HepG2 (cell line): ENCODE measurements around the gene RABIF. TPM values are rescaled to one million over a fixed set of nuclear protein-coding genes. Genes with fewer than 3 reads are reported as not detected.
A peak's percentile ranks its signal among the peaks of the same experiment; 100 is the strongest.

Experiments used
- KLF13 ChIP-seq: sonication (generic); formaldehyde crosslinking; IDR thresholded peaks from 2 replicates; pipeline ENCODE4 v1.4.0; 2020; ENCODE audit warnings: mild to moderate bottlenecking, missing genetic modification reagents
- MED1 ChIP-seq: sonication (generic); formaldehyde crosslinking; IDR thresholded peaks from 2 replicates; pipeline ENCODE4 v1.4.0; 2020; ENCODE audit warnings: missing genetic modification reagents
- RFXANK ChIP-seq: IDR thresholded peaks from 2 replicates; pipeline ENCODE4 v1.6.1; 2016
- ZBTB1 ChIP-seq: sonication (generic); formaldehyde crosslinking; IDR thresholded peaks from 2 replicates; pipeline ENCODE4 v1.4.0; 2020; ENCODE audit warnings: missing genetic modification reagents, borderline replicate concordance
- ZNF10 ChIP-seq: sonication (generic); formaldehyde crosslinking; IDR thresholded peaks from 2 replicates; pipeline ENCODE4 v1.4.0; 2020; ENCODE audit warnings: mild to moderate bottlenecking, low read depth, missing genetic modification reagents, borderline replicate concordance
- ZNF160 ChIP-seq: sonication (generic); formaldehyde crosslinking; IDR thresholded peaks from 2 replicates; pipeline ENCODE4 v1.8.0; 2022; ENCODE audit warnings: mild to moderate bottlenecking, inconsistent platforms, missing genetic modification reagents
- ZNF263 ChIP-seq: sonication (generic); formaldehyde crosslinking; IDR thresholded peaks from 2 replicates; pipeline ENCODE4 v1.4.0; 2020; ENCODE audit warnings: missing genetic modification reagents
- ZNF543 ChIP-seq: sonication (generic); formaldehyde crosslinking; IDR thresholded peaks from 2 replicates; pipeline ENCODE4 v1.4.0; 2020; ENCODE audit warnings: mild to moderate bottlenecking, missing genetic modification reagents
- polyA plus RNA-seq, 8 experiments: library from polyadenylated mRNA; depleted of rRNA in 3 of 8; stranded (reverse) in 7 of 8; unstranded in 1 of 8; fragments of >200 nt; fragmentation: Illumina TruSeq in 4 of 8; extraction: Trizol in 4 of 8; gene quantifications; 2 replicates each; pipeline versions ENCODE4 v1.2.1 to v1.2.3, GENCODE V29; 2011 to 2016; ENCODE audit warnings: low read depth in 4 of 8, missing spikeins in 1 of 8, mixed read lengths in 1 of 8; ENCODE audit not compliant: insufficient read depth in 1 of 8
- total RNA-seq, 5 experiments: library from RNA; depleted of rRNA; stranded (reverse); fragments of >200 nt; fragmentation: Illumina TruSeq; extraction: Trizol; gene quantifications; 2 replicates each; pipeline ENCODE4 v1.2.3, GENCODE V29; 2016; ENCODE audit warnings: low read depth in 1 of 5
- TF ChIP-seq, protein P1 (sequence below): sonication (generic); formaldehyde crosslinking; IDR thresholded peaks from 2 replicates; pipeline ENCODE4 v1.5.0; 2020; ENCODE audit warnings: mild to moderate bottlenecking, missing genetic modification reagents, borderline replicate concordance
- TF ChIP-seq, protein P2 (sequence below): sonication (generic); formaldehyde crosslinking; IDR thresholded peaks from 2 replicates; pipeline ENCODE4 v1.5.0; 2020; ENCODE audit warnings: mild to moderate bottlenecking, missing genetic modification reagents
- TF ChIP-seq, protein P3 (sequence below): sonication (generic); formaldehyde crosslinking; IDR thresholded peaks from 2 replicates; pipeline ENCODE4 v1.8.1; 2022; ENCODE audit warnings: low read depth, mild to moderate bottlenecking, missing genetic modification reagents
- TF ChIP-seq, protein P4 (sequence below): sonication (generic); formaldehyde crosslinking; IDR thresholded peaks from 2 replicates; pipeline ENCODE4 v1.8.1; 2023; ENCODE audit warnings: mild to moderate bottlenecking, missing genetic modification reagents
- TF ChIP-seq, protein P5 (sequence below): IDR thresholded peaks from 2 replicates; pipeline ENCODE4 v1.6.1; 2018; ENCODE audit warnings: missing genetic modification reagents, mild to moderate bottlenecking, missing compliant biosample characterization
- TF ChIP-seq, protein P6 (sequence below): IDR thresholded peaks from 2 replicates; pipeline ENCODE4 v1.6.1; 2016; ENCODE audit warnings: control low read depth

Gene RABIF
- total and polyA plus RNA-seq, 2 of the 13 experiments (the other 11 are each of a cell fraction or from before 2014, with no cell fraction given): 7.6 to 8.3 TPM

DNA sequence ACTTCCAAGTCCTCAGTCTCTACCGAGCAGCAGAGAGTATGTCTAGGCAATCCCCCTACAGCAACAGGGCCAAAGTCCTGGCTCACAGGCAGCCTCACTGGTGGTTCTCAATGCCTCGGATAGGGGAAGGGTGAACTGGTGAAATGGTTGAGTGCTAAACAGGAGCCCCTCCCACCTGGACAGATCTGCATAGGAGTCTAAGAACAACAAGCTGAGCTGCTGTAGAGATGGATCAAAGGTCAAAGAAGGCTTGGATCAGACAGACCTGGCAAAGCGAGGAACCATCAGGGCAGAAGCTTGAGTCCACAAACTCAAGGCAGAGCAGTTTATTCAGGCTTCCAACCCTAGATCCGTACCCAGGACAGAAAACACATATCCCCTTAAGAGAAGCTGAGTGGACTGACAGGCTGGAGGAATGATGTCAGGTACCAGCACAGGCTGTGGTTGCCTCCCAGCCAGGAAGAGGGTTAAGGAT is 31.8 kb downstream of the RABIF start (continued):
- TF ChIP-seq, protein P1, sequence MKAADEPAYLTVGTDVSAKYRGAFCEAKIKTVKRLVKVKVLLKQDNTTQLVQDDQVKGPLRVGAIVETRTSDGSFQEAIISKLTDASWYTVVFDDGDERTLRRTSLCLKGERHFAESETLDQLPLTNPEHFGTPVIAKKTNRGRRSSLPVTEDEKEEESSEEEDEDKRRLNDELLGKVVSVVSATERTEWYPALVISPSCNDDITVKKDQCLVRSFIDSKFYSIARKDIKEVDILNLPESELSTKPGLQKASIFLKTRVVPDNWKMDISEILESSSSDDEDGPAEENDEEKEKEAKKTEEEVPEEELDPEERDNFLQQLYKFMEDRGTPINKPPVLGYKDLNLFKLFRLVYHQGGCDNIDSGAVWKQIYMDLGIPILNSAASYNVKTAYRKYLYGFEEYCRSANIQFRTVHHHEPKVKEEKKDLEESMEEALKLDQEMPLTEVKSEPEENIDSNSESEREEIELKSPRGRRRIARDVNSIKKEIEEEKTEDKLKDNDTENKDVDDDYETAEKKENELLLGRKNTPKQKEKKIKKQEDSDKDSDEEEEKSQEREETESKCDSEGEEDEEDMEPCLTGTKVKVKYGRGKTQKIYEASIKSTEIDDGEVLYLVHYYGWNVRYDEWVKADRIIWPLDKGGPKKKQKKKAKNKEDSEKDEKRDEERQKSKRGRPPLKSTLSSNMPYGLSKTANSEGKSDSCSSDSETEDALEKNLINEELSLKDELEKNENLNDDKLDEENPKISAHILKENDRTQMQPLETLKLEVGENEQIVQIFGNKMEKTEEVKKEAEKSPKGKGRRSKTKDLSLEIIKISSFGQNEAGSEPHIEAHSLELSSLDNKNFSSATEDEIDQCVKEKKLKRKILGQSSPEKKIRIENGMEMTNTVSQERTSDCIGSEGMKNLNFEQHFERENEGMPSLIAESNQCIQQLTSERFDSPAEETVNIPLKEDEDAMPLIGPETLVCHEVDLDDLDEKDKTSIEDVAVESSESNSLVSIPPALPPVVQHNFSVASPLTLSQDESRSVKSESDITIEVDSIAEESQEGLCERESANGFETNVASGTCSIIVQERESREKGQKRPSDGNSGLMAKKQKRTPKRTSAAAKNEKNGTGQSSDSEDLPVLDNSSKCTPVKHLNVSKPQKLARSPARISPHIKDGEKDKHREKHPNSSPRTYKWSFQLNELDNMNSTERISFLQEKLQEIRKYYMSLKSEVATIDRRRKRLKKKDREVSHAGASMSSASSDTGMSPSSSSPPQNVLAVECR (CRISPR knock-in tag): peak; percentile 60; the same call in 1 of the 2 replicates
- TF ChIP-seq, protein P2, sequence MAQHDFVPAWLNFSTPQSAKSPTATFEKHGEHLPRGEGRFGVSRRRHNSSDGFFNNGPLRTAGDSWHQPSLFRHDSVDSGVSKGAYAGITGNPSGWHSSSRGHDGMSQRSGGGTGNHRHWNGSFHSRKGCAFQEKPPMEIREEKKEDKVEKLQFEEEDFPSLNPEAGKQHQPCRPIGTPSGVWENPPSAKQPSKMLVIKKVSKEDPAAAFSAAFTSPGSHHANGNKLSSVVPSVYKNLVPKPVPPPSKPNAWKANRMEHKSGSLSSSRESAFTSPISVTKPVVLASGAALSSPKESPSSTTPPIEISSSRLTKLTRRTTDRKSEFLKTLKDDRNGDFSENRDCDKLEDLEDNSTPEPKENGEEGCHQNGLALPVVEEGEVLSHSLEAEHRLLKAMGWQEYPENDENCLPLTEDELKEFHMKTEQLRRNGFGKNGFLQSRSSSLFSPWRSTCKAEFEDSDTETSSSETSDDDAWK (CRISPR knock-in tag): no peak
- no peak for TF ChIP-seq ZBTB1
- peak; percentile 17; the same call in 1 of the 2 replicates for TF ChIP-seq MED1 (CRISPR knock-in tag)
- TF ChIP-seq ZNF160 (CRISPR knock-in tag): no peak
- TF ChIP-seq, protein P3, sequence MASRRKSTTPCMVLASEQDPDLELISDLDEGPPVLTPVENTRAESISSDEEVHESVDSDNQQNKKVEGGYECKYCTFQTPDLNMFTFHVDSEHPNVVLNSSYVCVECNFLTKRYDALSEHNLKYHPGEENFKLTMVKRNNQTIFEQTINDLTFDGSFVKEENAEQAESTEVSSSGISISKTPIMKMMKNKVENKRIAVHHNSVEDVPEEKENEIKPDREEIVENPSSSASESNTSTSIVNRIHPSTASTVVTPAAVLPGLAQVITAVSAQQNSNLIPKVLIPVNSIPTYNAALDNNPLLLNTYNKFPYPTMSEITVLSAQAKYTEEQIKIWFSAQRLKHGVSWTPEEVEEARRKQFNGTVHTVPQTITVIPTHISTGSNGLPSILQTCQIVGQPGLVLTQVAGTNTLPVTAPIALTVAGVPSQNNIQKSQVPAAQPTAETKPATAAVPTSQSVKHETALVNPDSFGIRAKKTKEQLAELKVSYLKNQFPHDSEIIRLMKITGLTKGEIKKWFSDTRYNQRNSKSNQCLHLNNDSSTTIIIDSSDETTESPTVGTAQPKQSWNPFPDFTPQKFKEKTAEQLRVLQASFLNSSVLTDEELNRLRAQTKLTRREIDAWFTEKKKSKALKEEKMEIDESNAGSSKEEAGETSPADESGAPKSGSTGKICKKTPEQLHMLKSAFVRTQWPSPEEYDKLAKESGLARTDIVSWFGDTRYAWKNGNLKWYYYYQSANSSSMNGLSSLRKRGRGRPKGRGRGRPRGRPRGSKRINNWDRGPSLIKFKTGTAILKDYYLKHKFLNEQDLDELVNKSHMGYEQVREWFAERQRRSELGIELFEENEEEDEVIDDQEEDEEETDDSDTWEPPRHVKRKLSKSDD (CRISPR knock-in tag): no peak
- TF ChIP-seq KLF13 (CRISPR knock-in tag): no peak
- TF ChIP-seq, protein P4, sequence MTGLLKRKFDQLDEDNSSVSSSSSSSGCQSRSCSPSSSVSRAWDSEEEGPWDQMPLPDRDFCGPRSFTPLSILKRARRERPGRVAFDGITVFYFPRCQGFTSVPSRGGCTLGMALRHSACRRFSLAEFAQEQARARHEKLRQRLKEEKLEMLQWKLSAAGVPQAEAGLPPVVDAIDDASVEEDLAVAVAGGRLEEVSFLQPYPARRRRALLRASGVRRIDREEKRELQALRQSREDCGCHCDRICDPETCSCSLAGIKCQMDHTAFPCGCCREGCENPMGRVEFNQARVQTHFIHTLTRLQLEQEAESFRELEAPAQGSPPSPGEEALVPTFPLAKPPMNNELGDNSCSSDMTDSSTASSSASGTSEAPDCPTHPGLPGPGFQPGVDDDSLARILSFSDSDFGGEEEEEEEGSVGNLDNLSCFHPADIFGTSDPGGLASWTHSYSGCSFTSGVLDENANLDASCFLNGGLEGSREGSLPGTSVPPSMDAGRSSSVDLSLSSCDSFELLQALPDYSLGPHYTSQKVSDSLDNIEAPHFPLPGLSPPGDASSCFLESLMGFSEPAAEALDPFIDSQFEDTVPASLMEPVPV: no peak
- no peak for TF ChIP-seq ZNF10
- no peak for TF ChIP-seq ZNF543 (CRISPR knock-in tag)
- TF ChIP-seq, protein P5, sequence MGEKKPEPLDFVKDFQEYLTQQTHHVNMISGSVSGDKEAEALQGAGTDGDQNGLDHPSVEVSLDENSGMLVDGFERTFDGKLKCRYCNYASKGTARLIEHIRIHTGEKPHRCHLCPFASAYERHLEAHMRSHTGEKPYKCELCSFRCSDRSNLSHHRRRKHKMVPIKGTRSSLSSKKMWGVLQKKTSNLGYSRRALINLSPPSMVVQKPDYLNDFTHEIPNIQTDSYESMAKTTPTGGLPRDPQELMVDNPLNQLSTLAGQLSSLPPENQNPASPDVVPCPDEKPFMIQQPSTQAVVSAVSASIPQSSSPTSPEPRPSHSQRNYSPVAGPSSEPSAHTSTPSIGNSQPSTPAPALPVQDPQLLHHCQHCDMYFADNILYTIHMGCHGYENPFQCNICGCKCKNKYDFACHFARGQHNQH (CRISPR knock-in tag): peak; percentile 30; the same call in 1 of the 2 replicates
- TF ChIP-seq RFXANK: no peak
- TF ChIP-seq ZNF263: peak; percentile 43; the same call in 1 of the 2 replicates
- TF ChIP-seq, protein P6, sequence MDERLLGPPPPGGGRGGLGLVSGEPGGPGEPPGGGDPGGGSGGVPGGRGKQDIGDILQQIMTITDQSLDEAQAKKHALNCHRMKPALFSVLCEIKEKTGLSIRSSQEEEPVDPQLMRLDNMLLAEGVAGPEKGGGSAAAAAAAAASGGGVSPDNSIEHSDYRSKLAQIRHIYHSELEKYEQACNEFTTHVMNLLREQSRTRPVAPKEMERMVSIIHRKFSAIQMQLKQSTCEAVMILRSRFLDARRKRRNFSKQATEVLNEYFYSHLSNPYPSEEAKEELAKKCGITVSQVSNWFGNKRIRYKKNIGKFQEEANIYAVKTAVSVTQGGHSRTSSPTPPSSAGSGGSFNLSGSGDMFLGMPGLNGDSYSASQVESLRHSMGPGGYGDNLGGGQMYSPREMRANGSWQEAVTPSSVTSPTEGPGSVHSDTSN (CRISPR knock-in tag): no peak
